HG03558 (cell line): ENCODE results near the gene ANKRD52.
A peak's percentile ranks its signal among the peaks of the same experiment; 100 is the strongest.

Experiments
- ATAC-seq: cut with Tn5 transposase; IDR thresholded peaks from one replicate; pipeline ENCODE4 v1.9.1; 2021; ENCODE audit warnings: moderate number of reproducible peaks; ENCODE audit not compliant: unreplicated experiment; ENCODE audit errors: extremely low read depth

ANKRD52 gene

DNA sequence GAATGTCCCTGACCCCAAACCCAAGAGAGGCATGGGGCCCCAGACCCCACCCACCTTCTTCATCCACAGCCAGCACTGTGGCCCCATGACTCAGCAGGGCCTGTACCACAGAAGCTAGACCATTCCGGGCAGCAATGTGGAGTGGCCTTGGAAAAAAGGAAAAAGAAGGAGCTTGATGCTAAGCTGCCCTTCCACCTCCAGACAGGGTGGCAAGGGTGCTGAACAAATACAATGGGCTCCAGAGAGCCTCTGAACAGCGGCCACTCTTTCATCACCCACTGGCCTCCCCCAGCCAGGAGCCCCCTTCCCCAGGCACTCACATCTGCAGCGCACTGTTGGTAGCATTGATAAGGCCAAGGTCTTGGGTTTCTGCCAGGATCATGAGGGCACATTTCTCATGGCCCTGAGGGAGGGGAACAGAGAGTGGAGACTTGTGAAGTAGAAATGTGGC, 14.4 kb downstream of the ANKRD52 start:
- no peak for ATAC-seq

DNA sequence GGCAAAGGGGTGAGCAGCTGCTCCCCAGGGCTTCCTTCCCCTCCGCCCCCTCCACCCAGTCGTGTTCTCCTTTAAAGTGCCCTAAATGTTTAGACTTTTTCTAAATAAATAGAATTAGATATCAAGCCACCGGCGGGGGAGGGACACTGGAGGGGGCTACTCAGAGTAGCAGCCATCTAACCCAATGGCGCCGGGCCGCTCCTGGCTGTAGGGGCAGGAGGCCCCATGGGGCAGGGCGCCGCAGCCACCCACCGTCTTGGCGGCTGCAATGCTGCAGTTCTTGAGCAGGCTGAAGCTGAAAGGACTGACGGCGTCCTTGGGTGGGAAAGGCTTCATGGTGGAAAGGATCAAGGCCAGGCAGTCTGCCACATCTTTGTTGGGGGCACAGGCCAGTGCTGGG, 15.2 kb downstream of the ANKRD52 start:
- ATAC-seq, result no peak

DNA sequence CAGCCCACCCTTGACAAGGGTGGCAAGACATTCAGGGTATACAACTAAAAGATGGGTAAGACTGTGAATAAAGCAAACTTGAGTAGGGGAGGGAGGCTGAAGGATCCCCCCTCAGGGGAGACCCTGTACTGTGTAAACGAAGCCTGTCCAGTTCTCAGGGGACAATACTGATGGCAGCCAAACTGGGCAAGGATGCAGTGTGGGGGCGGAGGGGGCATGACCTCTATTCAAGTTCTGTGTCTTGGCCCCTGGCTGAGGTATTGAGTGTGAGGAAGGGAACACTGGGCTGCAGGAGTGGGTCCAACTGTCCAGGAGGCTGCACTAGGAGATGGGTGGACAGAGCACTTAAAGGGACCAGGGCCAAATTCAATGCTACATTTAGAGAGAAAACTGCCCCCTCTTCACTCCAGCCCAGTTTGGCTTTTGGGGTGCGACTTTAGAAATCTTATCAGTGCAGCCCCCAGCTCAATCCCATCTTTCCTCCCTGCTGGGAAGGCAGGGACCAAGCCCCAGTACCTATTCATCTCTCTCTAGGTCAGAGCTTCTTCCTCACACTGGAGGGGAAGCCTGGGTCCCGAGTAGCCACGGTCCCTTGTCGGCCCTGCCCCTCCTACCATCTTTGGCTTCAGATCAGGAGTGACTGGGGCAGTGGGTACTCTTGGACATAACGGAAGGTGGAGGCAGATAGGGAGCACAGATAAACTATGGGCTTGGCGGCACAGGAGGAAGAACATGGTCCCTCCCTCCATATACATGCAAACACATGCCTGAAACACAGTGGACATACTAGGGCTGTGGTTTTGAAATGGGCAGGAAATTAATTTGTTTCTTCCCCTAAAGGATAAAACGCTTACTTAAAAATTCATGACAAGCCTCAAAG, 16.5 kb downstream of the ANKRD52 start:
- ATAC-seq, result no peak

DNA sequence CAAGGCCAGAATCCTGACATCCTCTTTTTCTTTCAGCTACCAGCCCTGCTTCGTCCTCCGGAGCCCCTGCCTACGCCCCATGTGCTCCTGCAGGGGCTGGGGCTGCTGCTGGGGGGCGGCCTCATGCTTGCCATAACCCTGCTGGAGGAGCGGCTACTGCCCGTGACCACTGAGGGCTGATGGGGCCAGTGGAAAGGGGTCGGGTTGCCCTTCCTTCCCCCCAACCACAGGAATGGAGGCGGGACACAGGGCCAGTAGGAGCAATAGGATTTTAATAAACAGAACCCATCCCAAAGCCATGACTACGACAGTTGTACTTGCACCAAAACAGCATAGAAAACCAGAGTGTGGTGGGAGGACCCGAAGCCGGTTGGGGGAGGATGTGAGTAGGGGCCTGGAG, 20.6 kb downstream of the ANKRD52 start:
- ATAC-seq, result no peak

DNA sequence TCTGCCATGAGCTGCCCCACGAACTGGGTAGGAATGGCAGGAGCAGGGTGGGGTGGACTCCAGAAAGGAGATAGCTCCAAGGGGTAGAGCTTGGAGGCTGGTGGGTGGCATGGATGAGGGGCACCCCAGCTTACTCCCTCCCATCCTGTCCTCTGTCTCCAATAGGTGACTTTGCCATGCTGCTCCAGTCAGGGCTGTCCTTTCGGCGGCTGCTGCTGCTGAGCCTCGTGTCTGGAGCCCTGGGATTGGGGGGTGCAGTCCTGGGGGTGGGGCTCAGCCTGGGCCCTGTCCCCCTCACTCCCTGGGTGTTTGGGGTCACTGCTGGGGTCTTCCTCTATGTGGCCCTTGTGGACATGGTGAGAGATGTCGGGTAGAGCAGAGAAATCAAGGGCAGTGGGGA, 21.2 kb downstream of the ANKRD52 start:
- ATAC-seq, result no peak

DNA sequence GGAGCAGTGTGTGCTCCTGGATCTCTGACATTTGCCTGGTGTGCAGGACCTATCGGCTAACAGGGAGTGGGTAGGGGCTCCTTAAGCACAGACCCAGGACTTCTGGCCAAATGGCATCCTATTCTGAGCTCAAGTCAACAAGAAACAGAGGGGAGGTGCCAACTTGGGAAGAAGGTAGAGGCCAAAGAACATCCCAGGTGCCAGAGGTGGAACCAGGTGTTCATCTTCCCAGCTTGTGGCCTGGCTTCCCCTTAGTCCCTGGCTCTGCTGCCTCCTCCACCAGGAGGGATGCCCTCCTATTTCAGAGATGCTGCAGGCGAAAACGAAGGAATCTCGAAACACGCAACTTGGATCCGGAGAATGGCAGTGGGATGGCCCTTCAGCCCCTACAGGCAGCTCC, 22.1 kb downstream of the ANKRD52 start:
- ATAC-seq, result no peak

DNA sequence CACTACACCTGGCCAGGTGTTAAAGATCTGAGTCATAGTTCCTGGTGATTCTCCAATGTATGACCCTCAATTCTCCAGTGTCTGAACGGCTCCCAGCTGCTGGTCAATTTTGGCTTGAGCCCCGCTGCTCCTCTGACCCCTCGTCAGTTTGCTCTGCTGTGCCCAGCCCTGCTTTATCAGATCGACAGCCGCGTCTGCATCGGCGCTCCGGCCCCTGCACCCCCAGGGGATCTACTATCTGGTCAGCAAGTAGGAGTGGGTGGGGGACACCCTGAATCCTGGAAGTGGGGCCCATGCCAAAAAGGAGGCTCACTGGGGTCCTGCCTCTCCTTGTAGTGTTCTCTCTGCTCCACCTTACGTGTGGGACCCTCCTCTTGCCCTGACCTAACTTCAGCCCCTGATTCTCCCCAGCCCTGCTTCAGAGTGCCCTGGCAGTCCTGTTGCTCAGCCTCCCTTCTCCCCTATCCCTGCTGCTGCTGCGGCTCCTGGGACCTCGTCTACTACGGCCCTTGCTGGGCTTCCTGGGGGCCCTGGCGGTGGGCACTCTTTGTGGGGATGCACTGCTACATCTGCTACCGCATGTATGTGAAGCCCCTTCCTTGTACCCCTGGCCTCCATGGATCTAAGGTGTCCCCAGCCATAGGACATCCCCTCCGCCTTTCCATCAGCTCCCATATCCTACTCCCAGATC, 23.3 kb downstream of the ANKRD52 start:
- ATAC-seq, result no peak

DNA sequence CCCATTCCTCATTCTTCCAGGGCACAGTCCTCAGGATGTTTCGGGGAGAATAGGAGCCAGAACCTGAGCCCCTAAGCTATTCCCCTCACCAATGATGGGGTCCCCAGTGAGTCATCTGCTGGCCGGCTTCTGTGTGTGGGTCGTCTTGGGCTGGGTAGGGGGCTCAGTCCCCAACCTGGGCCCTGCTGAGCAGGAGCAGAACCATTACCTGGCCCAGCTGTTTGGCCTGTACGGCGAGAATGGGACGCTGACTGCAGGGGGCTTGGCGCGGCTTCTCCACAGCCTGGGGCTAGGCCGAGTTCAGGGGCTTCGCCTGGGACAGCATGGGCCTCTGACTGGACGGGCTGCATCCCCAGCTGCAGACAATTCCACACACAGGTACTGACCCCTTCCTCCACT, 27.0 kb downstream of the ANKRD52 start:
- ATAC-seq, result no peak

DNA sequence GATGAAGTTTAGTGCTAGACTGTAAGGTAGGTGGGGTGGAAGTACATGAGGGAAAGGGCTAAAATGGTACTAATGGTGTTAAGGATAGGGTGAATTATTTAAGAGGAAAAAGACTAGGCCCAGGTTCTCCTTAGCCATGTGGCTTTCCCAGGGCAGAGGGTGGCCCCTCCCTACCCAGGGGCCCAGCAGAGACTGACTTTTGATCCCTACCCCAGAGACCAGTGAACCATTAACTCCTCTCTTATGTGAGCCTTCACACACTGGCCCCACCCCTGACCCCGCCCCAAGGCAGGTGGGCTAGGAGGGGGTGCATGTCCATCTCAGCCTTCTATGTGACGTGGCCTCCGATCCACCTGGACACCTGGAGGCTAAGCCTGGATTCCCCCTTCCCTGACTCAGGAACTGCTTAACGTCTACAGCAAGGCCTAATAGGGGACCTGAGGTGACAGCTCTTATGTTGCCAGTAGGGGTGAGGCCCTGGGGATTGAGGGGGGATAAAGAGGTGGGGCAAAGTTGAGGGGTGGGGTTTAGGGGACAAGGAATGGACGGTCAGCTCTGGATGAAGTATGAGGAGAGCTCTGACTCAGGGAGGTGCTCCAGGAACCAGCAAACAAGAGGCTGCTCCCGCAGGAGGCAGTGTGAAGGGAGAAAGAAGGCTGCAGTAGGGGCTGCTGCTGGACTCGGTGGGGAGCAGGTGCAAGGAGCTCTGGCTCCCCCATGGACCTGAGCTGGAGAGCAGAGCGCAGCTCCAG, 27.6 kb downstream of the ANKRD52 start:
- ATAC-seq, result no peak

DNA sequence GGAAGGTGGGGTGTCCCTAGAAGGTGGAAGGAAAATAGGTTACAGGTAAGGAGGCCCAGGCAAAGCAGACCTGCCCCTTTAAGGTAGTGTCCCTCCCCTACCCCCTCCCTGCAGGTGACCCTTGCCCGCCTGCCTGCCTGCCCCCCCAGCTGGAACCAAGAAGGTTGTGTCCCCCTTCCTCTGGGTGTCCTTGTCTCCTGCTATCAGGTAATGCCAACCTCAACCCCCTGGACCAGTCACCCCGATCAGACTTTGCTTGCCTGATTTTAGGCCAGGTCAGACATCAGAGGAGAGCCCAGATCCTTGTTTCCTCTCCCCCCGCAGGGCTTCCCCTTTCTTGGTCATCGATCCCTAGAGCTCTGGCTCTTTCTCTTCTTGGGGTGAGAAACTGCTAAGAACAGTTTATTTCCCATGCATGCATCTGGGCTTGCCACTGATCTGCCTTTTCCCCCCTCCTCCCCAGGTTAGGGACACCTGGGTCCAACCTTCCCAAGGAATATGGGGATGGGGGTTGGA, 28.2 kb downstream of the ANKRD52 start, which contains the start of gene SLC39A5:
TSS of gene SLC39A5 (plus strand) at position 136 of the 516 bp plus-strand sequence. CDS start 1,224 bp downstream, outside the sequence.
- ATAC-seq, result no peak

DNA sequence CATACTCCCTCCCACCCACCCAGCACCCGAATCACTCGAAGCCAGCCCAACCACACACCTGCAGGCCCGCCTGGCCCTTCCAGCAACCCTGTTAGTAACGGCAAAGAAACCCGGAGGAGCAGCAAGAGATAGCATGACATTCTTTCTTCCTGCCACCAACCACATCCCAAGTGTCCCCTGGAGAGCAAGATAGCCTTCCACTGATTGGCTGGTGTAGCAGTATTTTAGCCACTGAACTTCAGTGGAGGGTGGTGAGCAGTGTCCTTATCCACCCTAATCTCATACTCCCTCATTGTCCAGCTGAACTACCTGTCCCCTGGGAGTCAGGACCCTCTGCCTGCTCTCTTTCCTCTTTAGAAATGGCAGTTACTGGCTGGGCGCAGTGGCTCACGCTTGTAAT, 29.1 kb downstream of the ANKRD52 start:
- ATAC-seq, result no peak

DNA sequence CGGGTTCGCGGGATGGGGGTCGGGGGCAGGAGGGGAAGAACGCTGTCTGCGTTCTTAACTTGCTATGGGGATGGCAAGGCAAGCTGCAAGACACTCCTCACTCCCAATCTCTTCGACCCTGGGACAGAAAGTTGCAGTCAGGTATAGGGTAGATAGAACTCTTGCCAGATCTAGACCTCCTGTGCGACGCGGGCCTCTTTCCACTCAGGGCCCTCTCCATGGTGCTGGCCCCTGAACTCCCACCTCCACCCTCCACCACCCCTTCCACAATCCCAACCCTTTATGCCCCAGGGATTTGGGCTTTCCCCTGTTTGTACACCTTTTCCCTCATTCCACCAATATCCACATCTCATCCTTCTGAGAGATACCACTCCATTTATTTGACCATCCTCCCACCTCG, 33.2 kb downstream of the ANKRD52 start:
- no peak for ATAC-seq

DNA sequence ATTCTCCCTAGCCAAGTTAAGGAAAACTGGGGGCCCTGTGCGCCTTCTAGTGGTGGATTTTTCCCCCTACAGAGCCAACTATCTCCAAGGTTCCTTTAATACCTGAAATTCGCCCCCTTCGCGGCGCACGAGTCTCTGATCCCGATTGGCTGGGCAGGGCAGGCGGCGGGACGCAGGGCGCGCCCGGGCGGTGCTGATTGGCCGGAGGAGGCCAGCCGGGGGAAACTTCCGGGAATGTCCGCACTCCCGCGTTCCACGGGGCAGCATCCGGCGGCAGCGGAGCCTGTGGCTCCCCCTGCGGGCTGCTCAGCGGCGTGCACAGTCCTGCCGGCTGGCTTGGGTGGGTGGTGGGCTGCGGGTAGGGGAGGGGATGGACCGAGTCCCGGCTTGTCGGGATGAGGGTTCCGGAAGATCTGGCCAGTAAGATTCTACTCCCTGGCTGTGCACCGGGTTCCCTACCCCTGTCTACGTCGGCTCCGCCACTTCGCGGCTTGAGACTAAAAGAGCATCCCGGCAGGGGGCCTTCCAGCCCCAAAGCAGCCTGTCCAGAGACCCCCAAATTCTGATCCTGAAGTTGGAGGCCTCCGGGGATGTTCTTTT, 34.0 kb downstream of the ANKRD52 start, which contains the start of gene NABP2:
TSS of gene NABP2 (plus strand) at position 241 of the 600 bp plus-strand sequence. CDS start 515 bp downstream, outside the sequence.
- ATAC-seq, result peak; percentile 53

DNA sequence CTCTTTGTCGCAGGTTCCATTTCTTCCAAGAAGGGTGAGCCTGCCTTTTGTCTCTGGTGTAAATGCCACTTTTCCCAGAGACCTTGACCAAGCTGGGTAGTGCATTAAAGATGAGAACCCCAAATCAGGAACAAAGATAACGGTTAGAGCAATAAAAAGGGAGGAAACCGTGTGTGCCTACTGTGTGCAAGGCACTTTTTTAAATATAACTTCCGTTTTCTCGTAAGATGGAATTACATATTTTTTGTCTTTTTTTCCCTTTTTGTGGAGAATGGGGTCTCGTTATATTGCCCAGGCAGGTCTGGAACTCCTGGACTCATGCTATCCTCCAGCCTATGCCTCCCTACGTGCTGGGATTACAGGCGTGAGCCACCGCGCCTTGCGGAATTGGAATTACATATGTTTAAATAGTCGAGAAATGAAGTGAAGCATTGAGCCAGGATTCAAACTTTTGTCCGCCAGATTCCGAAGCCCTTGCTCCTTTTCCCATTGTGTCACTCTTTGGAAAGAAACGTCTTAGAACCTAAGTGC, 34.5 kb downstream of the ANKRD52 start:
- no peak for ATAC-seq

DNA sequence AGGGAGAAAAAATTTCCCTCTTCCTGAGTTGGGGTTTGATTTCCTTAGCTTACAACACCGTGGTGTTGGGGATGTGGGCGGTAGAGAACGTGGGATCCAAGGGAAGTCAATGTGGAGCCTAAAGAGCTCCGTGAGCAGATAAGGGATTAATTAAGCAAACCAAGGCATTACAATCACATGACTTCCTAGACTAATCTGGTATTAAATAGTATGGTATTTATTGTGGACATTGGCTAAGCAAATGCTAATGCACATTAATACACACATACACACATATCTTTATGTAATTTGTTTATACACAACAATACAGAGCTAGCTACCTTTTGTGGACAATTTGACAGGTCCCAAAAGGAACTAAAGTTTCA, 35.7 kb downstream of the ANKRD52 start:
- ATAC-seq, result no peak

DNA sequence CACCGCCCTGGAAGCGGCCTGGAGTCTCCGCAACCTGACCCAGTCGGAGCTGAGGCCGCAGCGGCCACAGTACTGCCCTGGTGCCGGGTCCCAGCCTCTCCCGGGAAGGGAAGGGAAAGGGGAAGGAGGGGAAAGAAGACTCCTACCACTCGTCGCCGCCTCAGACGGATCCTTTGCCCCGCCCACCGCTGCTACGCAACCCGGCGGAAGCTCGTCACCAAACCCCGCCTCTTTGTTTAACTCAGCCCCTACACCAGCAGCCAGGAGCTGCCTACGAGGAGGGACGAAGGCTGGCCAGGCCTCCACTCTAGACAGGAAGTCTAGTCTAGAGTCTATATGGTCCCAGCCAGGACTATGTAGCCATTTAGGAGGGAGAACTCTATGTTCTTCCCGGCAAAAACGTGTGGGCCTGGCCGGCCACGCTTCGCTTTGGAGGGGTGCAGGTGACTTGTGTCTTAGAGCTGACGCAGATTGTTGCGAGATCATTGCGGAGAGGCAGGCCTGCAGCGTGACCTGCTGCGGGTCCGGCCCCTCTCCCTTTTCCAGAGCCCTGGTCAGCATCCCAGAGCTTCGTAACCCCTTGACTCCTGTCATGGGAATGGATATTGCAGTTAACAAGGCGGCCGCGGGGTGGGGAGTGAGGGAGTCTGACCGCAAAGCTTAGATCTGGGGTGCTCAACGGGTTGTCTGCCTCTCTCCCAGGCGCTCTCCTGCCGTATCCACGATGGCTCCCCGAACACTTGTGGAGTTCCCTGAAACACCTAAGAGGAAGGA, 36.2 kb downstream of the ANKRD52 start, which contains the start of gene RNF41:
TSS of gene RNF41 (minus strand) at position 166 of the 774 bp plus-strand sequence. CDS start 7,875 bp downstream, outside the sequence.
- peak; percentile 67 for ATAC-seq

DNA sequence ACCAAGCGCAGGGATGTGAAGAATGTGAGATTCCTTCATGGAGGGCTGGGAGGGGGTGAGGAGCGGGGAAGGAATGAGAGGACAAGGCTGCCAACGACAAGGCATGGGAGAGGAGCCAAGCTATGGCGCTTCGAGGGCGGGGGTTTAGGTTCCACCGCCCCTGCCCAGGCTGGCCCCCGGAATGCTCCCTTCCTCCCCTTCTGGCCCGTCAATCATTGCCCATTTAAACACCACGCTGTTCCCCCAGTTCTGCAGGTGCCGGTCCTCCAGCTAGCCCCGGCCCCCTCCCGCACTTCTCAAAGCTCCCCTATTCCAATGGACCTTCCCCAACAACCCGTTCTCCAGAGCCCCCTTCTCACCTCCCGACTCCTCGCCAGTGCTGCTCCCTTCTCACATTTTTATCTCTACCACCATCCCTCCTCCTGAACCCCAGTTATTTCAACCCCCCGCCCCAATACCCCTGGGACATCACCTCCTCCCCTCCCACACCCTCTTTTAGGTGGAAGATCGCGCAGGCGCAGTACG, 36.9 kb downstream of the ANKRD52 start:
- no peak for ATAC-seq

DNA sequence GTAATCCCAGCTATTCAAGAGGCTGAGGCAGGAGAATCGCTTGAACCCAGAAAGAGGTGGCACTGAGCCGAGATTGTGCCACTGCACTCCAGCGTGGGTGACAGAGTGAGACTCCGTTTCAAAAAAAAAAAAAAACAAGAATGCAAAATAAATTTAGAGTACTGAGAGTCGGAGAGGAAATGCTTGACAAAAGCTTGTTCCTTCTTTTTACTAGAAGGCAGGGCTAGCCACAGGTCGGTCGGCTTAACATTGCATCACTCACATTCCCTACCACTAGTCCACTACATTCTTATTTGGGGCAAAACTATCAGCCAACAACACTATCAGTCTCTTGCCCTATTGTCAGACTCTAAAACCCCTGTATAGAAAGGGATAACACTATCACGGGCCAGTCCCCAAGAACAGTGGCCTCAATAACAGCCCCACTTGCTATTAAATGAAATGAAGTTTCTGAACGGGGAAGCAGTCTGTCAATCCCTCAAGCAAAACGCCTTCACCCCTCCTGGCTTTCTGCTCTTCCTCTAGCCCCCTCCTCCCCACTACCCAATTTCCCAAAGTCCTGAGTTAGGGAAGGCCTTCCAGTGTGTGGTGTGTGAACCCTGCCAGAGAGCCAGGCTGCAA, 37.5 kb downstream of the ANKRD52 start:
- no peak for ATAC-seq
